Suppressor macrophage treated with lipopolysaccharide for 4 hours (primary cell): ENCODE data around the gene RBM12.

ENCODE experiments used
- DNase-seq: peaks from one replicate; pipeline ENCODE4 v3.0.0-alpha.2; 2020

RBM12 gene

DNA sequence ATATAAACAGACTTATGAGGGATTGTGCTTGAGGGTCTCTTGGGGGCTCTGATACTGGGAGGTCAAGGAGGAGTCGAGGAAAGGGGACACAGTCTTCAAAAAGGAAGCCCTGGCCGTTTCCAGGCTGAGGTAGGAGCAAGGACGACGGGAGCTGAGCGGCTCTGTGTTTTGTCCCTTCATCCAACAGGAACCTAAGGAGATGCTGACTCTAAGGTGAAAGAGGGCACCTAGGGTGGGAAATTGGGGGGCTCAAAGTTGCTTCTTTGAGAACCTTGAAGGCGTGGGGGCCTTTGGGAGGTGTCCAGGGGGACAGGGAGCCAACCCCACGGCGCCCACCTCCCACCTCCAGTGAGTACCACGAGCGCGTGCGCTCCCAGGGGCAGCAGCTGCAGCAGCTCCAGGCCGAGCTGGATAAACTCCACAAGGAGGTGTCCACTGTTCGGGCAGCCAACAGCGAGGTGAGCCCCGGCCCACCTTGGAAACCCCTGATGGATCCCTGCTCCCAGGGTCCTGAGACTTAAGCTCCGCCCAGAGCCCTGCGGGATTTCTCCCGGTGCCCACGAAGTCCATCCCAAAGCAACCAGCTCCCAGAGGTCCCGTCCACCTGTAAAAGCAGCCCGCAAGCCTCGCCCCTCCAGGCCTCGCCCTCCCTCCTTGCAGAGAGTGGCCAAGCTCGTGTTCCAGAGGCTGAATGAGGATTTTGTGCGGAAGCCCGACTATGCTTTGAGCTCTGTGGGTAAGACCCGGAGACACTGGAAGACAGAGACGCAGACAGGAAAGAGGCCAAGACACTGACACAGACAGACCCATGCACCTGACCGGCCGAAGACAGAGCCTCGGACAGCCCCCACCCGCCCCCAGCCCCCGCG, 46.2 kb downstream of the RBM12 start:
- DNase-seq = no peak

DNA sequence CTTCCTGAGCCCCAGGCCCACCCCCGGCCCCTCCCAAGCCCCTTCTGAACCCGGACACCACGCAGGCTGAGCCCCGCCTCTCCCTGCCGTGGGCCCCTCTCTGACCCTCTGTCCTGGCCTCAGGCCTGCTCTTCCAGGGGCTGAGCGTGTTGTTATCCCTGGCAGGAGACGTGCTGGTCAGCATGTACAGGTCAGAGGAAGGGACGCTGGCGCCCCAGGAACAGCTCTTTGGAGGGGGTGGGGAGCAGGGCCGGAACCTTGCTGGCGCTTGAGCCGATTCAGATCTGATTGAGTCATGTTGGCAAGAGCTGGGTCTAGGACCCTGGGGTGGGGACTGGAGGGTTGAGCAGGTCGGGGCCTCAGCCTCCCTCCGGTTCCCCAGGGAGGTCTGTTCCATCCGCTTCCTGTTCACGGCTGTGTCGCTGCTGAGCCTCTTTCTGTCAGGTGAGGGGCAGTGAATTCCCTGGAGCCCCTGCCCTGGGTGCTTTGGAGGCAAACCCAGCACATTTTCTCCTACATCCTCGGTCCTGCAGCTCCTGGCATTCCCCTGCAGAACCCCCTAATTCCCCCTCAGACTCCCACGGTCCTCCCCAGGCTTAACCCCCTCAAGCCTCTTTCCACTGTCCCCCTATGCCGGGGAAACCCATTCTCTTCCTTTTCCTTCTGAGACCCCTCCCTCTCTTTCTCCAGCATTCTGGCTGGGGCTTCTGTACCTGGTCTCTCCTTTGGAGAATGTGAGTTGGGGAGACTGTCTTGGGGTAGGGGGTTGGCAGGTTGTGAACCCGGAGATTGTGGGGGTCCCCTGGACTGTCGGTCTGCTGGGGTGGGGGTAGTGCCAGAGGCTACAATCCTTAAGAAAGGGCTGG, 47.1 kb downstream of the RBM12 start:
- DNase-seq = peak; percentile 33

DNA sequence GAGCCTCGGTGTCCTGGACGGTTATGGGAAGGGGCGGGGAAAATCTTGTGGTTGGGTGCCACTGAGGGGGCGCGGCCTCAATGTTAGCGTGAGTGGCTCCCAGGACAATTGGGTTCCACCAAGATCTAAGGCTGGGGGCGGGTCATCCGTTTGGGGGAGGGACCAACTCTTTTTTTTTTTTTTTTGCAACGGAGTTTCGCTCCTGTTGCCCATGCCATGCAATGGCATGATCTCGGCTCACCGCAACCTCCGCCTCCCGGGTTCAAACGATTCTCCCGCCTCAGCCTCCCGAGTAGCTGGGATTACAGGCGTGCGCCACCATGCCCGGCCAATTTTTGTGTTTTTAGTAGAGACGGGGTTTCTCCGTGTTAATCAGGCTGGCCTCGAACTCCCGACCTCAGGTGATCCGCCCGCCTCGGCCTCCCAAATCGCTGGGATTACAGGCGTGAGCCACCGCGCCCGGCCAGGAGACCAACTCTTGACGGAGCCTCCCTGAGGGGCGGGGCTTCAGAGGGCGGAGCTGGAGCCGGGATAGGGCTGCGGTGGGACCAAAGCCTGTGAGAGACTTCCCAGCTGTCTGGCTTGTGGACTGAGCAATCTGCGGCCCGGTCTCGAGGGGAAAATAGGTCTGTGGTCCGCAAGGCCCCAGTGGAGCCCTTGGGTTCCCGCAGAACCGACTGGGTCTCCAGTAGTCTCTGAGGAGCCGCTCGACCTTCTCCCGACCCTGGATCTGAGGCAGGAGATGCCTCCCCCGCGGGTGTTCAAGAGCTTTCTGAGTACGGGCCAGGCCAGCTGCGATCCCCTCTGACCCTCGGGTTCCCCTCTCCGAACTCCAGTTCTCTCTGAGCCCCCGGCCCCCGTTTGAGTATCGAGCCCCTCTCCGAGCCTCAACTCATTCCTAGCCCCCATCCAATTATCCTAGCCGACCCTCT, 48.0 kb downstream of the RBM12 start:
- DNase-seq = peak; percentile 83

DNA sequence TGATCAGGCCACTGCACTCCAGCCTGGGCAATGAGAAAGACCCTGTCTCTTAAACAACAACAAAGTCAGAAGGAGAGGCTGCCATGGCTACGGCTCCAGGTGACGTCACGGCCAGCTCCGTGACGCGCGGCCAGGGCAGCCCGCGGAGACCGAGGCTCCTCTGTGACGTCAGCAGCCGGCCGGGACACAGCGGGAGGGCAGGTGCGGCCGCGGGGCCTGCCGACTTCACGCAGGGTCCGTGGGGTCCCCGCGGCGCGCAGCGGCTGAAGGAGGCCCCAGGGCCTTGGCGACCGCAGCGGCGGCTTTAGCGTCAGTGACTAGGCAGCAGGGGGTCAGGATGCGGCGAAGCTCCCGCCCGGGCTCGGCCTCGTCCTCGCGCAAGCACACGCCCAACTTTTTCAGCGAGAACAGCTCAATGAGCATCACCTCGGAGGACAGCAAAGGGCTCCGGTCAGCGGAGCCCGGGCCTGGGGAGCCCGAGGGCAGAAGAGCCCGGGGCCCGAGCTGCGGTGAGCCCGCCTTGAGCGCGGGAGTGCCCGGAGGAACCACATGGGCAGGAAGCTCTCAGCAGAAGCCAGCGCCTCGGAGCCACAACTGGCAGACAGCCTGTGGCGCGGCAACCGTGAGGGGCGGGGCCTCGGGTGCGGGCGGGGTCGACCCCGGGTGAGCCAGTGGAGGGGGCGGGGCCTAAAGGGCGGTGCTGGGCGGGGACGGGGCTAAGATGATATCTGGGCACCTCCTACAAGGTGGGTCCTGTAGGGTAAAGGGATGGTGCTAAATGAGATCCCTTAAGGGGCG, 48.8 kb downstream of the RBM12 start, which contains the start of gene SPAG4:
Gene SPAG4, plus strand, starts transcription at position 163 of the 798 bp plus-strand sequence. Its CDS starts 175 bp downstream, at position 338.
- DNase-seq = peak; percentile 100

DNA sequence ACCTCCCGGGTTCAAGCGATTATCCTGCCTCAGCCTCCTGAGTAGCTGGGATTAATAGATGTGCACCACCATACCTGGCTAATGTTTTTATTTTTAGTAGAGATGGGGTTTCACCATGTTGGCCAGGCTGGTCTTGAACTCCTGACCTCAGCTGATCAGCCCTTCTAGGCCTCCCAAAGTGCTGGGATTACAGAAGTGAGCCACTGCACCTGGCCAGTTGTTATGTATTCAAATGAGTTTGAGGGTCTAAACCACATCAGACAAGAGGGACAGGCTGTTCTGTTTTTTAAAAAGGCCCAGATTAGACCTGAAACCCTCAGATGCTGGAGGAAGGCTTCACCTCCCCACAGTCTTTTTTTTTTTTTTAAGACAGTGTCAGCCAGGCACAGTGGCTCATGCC, 53.2 kb downstream of the RBM12 start:
- no peak for DNase-seq

DNA sequence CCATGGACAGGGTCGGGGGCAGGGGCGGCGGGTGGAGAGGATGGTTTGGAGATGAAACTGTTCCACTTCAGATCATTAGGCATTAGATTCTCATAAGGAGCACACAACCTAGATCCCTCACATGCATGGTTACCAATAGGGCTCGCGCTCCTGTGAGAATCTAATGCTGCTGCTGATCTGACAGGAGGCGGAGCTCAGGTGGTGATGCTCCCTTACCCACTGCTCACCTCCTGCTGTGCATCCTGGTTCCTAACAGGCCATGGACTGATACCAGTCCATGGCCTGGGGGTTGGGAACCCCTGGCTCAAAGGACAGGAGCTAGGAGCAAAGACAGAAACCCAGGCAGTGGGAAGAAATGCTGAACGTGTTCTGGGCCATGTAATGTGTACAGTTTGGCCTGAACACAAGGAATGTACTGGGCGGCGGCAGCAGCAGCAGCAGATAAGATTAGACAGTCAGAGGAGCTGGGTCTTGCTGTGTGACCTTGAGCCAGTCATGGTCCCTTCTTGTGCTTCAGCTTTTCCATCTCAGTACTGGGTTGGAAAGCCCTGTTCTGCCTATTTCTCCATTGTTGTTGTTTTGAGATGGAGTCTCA, 53.8 kb downstream of the RBM12 start:
- no peak for DNase-seq

DNA sequence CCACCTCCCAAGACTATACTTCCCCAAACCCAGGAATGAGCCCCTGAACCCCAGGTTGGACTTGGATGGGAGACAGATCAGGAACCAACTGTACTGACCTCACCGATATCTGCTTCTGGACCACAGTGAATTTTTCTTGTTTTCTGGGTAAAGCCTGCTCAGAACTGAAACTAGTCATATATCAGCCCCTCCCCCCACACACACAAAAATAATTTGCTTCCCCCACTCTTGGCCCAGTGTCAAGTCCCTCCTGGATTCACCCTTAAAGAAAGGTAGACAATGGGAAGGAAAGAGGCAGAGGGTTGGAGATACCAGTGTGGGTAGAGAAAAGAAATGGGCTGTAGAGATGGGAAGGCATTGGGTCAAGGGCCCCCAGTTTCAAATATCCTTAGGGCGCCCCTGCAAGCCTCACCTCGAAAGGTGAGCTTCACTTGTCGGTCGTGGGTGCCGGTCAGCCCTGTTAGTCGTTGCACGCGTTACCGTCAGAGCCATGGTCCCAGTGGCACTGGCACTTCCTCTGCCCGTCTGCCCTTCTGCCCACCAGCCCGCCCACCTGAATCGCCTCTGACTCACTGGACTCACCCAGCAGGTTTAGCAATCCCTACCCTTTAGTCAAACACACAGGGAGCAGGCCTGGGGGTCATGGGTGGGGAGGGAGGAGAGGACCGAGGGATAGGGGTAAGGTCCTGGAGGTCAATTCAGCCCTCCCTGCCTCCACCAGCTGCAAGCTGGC, 57.5 kb downstream of the RBM12 start:
- DNase-seq = peak; percentile 44

DNA sequence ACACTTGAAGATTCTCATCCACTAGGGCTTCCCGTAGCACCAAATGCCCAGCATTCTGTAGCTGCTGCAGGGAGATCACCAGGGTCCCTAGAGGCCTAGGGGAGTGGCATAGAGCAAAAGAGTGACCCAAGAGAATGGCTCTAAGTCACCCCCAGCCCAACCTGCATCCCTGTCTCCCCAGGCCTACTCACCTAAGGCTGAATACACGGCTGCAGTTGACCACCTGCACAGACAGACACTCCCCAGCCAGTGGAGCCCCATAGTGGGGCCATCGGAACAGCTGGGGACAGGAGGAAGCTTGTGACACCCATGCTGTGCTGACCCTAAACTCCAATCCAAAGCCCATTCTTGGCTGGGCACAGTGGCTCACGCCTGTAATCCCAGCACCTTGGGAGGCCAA, 58.6 kb downstream of the RBM12 start:
- DNase-seq = no peak

DNA sequence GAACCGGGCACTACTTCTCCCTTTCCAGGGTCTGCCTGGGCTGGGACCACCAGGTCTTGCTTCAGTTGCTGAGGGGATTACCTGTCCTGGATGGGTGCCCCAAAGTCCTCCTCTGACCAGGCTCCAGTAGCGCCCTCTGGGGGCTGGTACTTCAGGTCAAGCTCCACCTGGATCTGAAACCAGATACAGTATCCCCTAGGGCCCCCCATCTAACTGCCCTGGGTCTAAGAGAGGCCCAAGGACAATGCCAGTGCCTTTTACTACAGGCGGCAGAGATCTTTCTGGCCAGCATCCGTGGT, 60.3 kb downstream of the RBM12 start:
- DNase-seq = no peak

DNA sequence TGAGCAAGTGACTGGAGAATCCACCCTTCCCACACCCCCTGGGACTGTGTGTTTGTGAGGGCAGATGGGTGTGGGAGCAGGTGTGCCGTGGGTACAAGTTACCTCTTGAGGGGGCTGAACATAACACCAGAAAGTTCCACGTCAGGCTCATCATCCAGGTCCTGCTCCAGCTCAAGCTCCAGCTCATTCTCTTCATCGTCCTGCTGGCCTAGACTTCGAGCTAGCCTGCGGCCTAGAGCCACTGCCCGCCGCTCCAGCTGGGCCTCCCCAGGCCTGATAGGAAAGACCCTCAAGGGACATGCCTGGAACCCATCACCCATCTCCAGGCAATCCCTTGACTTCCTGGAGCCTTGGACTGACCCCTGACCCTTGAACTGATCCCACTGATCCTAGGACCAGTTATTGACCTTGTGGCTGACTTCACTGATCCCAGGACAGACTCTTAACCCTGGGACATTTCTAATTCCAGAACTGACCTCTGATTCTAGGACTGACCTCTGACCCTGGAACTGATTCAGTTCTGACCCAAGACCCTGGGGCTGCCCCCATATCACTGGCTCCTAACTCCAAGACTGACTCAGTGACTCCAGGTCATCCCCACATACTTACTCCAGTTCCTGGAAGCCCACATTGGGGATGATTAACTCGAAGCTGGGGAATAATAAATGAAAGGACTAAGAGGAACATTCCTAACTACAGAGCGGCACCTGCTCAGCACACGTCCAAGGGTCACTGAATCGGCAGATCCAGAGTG, 60.8 kb downstream of the RBM12 start:
- DNase-seq = no peak

DNA sequence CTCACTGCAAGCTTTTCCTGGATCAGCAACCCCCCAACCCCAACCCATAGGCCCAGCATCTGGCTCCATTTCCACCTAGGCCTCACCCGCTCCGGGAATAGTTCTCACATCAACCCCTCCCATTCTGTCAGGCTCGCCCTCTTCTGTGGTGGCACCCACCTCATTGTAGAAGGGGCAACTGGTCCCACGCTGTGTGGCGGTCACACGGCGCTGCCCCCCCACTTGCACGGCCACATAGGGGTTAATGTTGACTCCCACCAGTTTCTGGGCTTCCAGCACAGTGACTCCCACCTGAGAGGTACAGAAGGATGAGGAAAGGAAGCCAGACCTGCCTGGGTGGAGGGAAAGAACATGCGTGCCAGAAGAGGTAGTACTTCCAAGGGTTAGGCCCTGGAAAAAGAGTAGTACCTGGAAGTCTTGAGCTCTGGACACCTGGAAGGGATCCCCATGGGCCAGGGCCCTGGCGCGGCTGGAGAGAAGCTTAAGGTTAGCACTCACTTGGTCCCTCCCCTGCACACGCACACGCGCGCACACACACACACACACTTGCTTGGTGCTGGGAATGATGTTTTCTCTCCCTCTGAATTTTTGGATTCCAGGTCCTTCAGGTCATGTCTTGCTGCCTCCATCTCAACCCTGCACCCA, 61.7 kb downstream of the RBM12 start:
- no peak for DNase-seq

DNA sequence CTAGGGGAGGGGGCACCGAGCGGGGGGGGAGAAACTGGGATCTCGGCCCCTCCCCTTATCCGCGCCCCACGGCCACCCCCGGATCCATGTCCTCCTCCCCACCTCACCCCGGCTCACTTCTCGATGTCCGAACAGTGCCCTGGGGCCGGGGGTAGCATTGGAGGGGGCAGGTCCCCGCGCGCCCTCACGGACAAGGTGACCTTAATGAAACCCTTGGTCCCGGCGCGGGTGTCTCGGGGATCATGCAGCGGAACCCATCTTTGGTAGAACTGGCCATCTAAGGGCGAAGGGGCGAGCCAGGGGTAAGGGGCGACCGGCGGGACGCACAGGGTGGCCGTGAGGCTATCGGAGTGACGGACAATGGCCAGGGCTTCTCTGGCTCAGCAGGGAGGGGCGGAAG, 62.7 kb downstream of the RBM12 start:
- no peak for DNase-seq

DNA sequence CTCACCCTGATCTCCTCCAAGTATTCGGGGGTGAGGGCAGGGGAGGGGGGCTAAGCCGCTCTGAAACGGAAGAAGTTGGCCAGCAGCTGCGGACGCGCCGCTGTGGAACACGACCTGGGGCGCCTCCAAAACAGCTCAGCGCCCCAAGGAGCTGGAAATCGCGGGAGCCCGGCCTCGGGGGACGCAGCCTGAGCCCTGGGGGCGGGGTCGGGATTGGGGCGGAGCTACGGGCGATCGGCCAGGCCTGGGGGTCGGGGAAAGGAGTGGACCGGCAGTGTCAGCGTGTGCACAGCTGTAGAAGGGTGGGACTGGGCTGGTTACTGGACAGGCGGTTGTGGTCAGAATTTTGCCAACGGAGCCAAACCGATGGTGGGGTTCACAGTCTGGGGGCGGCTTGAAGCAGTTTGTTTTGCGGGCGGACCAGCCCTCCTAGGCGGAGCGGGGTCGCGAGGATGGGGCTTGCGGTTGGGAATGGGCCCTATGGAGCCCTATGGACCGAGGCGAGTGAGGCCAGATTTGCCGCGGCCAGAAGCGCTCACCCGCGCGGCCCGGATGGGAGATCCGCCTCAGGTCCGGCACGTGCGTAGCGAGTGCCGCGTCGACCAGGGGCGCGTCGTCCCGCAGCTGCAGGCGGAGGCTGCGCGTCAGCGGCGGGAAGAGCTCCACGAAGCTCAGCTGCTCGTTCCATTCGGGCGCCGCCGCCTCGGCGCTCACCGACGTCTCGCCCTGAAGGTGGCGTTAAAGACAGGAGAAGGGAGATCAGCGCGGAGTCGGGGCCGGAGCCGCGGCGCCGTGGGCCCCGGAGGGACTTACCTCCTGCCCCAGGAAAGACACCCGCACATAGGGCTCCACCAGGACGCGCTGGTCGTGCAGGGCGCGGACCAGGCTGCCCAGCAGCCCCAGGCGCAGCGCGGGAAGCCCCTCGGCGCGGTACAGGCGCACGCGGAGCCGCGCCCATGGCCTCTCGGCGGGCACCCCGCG, 63.4 kb downstream of the RBM12 start:
- peak; percentile 85 for DNase-seq

DNA sequence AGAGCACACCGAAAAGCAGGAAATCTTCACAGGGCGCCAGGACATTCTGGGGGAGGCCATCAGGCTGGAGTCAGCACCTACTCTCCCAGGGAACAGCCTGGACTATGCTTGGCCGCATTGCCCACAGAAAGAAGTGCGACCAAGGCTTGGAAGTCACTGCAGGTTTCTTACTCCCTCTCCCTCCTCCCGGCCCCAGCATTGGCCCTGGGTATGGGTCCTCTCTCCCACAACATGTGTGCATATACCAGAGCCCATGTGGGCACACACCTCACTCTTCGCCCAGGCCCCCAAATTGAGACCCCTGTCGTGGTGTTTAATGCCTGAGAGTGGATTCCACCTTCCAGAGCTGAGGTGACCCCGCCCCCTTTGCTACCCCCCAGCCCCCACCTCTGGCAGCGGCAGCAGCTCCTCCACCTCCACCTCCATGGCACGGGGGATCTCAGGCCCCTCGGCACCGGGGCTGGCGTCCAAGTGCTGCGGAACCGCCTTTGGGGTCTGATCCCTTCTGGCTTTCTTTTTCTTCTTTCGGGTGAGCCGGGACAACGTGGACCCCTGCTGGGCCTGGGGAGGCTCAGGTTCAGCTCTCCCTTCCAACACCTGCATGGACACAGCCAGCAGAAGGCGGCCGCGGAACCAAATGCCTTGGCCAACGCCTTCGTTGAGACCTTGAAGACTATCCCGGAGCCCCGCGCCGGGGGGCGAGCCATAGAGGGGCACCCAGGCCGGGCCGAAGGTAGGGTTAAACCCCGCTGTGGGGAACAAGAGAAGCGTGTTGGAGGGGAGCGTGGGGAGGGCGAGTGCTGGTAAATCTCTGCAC, 64.3 kb downstream of the RBM12 start:
- no peak for DNase-seq

DNA sequence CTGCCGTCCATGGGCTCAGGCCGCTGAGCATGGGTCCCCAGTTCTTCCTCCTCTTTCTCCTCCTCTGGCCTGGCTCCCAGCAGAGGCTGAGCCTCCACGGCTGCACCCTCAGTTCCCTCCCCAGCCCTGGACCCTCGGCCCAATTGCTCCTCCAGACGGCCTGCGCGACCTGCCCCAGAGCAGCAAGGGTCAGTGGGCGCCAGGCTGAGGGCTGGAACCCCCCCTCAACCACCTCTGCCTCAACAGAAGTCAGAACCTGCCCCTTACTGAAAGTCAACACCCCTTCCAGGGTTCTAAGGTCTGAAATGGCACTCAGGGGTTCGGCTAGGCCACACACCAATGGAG, 65.0 kb downstream of the RBM12 start:
- DNase-seq = no peak
